Measurements from ENCODE around the gene UGCG.

DNA sequence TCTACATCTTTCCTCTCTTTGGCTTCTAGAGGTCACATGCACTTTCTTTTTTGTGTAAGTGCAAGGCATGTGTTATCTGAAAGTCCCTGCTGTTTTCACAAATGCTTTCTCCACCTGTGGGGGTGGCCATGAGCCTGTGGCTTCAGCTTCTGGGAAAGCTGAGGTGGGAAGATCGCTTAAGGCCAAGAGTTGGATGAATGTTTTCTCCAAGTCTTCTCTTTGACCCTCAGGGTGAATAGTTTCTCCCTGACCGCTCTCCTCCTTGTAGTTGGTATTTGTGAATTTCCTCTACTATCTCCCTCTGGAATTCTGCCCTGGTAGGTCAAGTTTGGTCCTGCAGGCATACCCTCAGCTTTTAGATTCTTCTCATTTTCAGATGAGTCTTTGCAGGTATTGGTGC is 74.2 kb downstream of the UGCG start:
- TF ChIP-seq, protein P1, sequence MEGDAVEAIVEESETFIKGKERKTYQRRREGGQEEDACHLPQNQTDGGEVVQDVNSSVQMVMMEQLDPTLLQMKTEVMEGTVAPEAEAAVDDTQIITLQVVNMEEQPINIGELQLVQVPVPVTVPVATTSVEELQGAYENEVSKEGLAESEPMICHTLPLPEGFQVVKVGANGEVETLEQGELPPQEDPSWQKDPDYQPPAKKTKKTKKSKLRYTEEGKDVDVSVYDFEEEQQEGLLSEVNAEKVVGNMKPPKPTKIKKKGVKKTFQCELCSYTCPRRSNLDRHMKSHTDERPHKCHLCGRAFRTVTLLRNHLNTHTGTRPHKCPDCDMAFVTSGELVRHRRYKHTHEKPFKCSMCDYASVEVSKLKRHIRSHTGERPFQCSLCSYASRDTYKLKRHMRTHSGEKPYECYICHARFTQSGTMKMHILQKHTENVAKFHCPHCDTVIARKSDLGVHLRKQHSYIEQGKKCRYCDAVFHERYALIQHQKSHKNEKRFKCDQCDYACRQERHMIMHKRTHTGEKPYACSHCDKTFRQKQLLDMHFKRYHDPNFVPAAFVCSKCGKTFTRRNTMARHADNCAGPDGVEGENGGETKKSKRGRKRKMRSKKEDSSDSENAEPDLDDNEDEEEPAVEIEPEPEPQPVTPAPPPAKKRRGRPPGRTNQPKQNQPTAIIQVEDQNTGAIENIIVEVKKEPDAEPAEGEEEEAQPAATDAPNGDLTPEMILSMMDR (IDR thresholded peaks at IDR 0.05; ENCODE audit: insufficient read depth, low read length, poor library complexity, severe bottlenecking) = no peak
- no peak for TF ChIP-seq EZH2phosphoT487 (conservative IDR thresholded peaks at IDR 0.05; ENCODE audit: low read length)

Measured in SU-DHL-6 (cell line).